ENCODE data around the gene ZCWPW1. TPM values are rescaled to one million over a fixed set of nuclear protein-coding genes. Genes with fewer than 3 reads are reported as not detected.

ZCWPW1 gene
- total and polyA plus RNA-seq, 2 donors (not counting 1 experiment from before 2014, with no cell fraction given), result 11.3 to 28.0 TPM

DNA sequence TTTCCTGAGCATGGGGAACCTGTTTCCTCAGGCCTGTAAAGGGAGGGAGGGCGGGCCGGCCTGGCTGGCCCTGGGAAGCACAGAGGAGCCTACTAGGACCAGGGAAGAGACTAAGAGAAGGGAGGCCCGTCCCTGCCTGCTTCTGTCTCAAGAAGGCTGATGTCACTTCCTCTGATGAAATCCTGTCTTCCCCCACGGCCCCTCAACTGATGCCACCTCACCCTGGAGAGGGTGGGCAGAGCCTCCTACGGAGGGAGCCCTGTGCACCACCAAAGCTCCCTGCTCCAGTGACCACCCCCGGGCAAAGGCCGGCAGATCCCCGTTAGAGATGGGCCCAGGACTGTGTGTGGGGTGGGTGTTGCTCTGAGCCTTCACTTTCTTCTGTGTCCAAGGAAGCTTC lies 56.2 kb downstream of the ZCWPW1 start:
- H3K79me2 ChIP-seq (ENCODE audit: control insufficient read depth, insufficient read depth, low read length), result peaks cover 7% of the 10 kb centered on the region
- H3K4me1 ChIP-seq (ENCODE audit: control insufficient read depth in 2 of 2, insufficient read depth in 2 of 2, low read length in 2 of 2), result peaks cover 52 to 73% of the 10 kb centered on the region in 2 donors
- DNase-seq (peak; percentile 28), ATAC-seq (ENCODE audit: low read depth) (no peak)
- TF ChIP-seq CTCF (IDR thresholded peaks at IDR 0.05) (no peak), EZH2 (IDR thresholded peaks at IDR 0.05; ENCODE audit: borderline replicate concordance, insufficient read depth, low read depth, low read length, poor library complexity, severe bottlenecking) (no peak)
- H3K27me3 ChIP-seq (replicated peaks in 1 of 4; ENCODE audit: control extremely low read depth in 1 of 4, control insufficient read depth in 3 of 4, insufficient read depth in 4 of 4, low read length in 3 of 4), result no peaks in the 10 kb centered on the region
- POLR2A ChIA-PET, result no interaction called here
- CTCF ChIA-PET, result interaction anchor here (1.5 to 5.7 kb wide), 2 partner anchors 35 to 239 kb away, joined by 3 to 49 read pairs; no protein-coding TSS in a partner anchor
- no peaks in the 10 kb centered on the region for H3K9me3 ChIP-seq (ENCODE audit: control extremely low read depth in 1 of 3, control insufficient read depth in 2 of 3, insufficient read depth in 1 of 3, low read length in 2 of 3)
- peaks cover 70% of the 10 kb centered on the region for H3K4me1 Mint-ChIP-seq
- peak overlapping the region in 1 of 2 donors; percentile 33 for H3K27ac ChIP-seq (ENCODE audit: low read length in 2 of 2)
- peak overlapping the region; percentile 92 for H3K27ac Mint-ChIP-seq
- WGBS (ENCODE audit: insufficient coverage), result 48% methylated on average over 5 of the region's 8 CpGs
- no peaks in the 10 kb centered on the region for H3K36me3 ChIP-seq (replicated peaks in 1 of 2; ENCODE audit: control extremely low read depth in 1 of 2, control insufficient read depth in 1 of 2, extremely low read depth in 1 of 2, insufficient read depth in 2 of 2, low read length in 1 of 2)
- intact Hi-C loops (cut with micrococcal nuclease), result no loop called here
- H3K9ac ChIP-seq (ENCODE audit: low read length), result no peak overlapping the region
- no peak overlapping the region for H3K4me2 ChIP-seq (replicated peaks; ENCODE audit: low read depth, low read length, poor library complexity, severe bottlenecking)
- H3K9me3 Mint-ChIP-seq (ENCODE audit: insufficient read depth), result no peaks in the 10 kb centered on the region
- H3K27me3 Mint-ChIP-seq, result no peaks in the 10 kb centered on the region
- no peaks in the 10 kb centered on the region for H4K20me1 ChIP-seq (ENCODE audit: control insufficient read depth, insufficient read depth, low read length, poor library complexity, severe bottlenecking)
- H3K4me3 ChIP-seq (ENCODE audit: control extremely low read depth in 1 of 5, extremely low read depth in 1 of 5, insufficient read depth in 1 of 5, low read depth in 2 of 5, low read length in 4 of 5), result no peak overlapping the region
- H2AFZ ChIP-seq (ENCODE audit: insufficient read depth, low read depth, low read length, poor library complexity, severe bottlenecking), result peak overlapping the region; percentile 32
- no peak overlapping the region for H3K4me3 Mint-ChIP-seq

DNA sequence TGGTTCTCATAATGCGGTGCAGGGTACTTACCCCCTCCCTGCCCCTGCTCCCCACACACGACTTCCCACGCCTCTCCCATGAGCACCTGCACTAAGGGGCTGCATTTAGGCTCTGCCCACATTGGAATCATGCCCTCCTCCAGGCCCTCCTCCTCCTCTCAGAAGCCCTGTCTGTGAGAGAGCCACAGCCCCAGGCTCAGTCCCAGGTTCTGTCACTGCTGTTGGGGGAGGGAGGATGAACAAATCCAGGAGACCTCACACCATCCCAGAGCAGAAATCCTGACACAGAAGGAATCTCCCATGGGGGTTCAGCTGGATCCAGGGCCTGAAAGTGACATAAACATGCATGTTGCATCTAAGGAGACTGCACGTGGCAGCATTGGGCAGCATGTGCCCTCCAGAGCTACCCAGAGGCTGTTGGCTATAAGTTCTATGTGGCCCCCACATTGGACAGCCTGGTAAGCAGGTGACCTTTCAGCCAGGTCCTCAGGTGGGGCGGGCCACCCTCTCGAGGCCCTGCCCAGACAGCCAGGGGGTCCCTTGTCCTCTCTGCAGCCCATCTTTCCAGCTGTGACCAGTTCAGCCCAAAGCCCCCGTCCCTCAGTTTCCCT lies 56.8 kb downstream of the ZCWPW1 start:
- CTCF ChIA-PET, result interaction anchor here (1.5 to 5.7 kb wide), 2 partner anchors 35 to 238 kb away, joined by 3 to 49 read pairs; no protein-coding TSS in a partner anchor
- Histone ChIP-seq H3K4me3 (ENCODE audit: control extremely low read depth in 1 of 5, extremely low read depth in 1 of 5, insufficient read depth in 1 of 5, low read depth in 2 of 5, low read length in 4 of 5) (no peak overlapping the region), H3K79me2 (ENCODE audit: control insufficient read depth, insufficient read depth, low read length) (peaks cover 7% of the 10 kb centered on the region), H2AFZ (ENCODE audit: insufficient read depth, low read depth, low read length, poor library complexity, severe bottlenecking) (no peak overlapping the region), H3K9ac (ENCODE audit: low read length) (no peak overlapping the region), H3K36me3 (replicated peaks in 1 of 2; ENCODE audit: control extremely low read depth in 1 of 2, control insufficient read depth in 1 of 2, extremely low read depth in 1 of 2, insufficient read depth in 2 of 2, low read length in 1 of 2) (no peaks in the 10 kb centered on the region), H3K27me3 (replicated peaks in 1 of 4; ENCODE audit: control extremely low read depth in 1 of 4, control insufficient read depth in 3 of 4, insufficient read depth in 4 of 4, low read length in 3 of 4) (no peaks in the 10 kb centered on the region), H3K27ac (ENCODE audit: low read length in 2 of 2) (peak overlapping the region in 1 of 2 donors; percentile 20), H4K20me1 (ENCODE audit: control insufficient read depth, insufficient read depth, low read length, poor library complexity, severe bottlenecking) (no peaks in the 10 kb centered on the region), H3K4me2 (replicated peaks; ENCODE audit: low read depth, low read length, poor library complexity, severe bottlenecking) (no peak overlapping the region), H3K9me3 (ENCODE audit: control extremely low read depth in 1 of 3, control insufficient read depth in 2 of 3, insufficient read depth in 1 of 3, low read length in 2 of 3) (no peaks in the 10 kb centered on the region), H3K4me1 (ENCODE audit: control insufficient read depth in 2 of 2, insufficient read depth in 2 of 2, low read length in 2 of 2) (peaks cover 58 to 79% of the 10 kb centered on the region in 2 donors)
- Mint-ChIP-seq H3K27me3 (no peaks in the 10 kb centered on the region), H3K9me3 (ENCODE audit: insufficient read depth) (no peaks in the 10 kb centered on the region), H3K4me1 (peaks cover 76% of the 10 kb centered on the region), H3K4me3 (peak overlapping the region; percentile 47), H3K27ac (peak overlapping the region; percentile 92)
- POLR2A ChIA-PET, result no interaction called here
- no peak for ATAC-seq (ENCODE audit: low read depth)
- 91% methylated on average over 5 of the region's 7 CpGs for WGBS (ENCODE audit: insufficient coverage)
- DNase-seq, result no peak
- no peak for TF ChIP-seq EZH2 (IDR thresholded peaks at IDR 0.05; ENCODE audit: borderline replicate concordance, insufficient read depth, low read depth, low read length, poor library complexity, severe bottlenecking)
- no peak for TF ChIP-seq CTCF (IDR thresholded peaks at IDR 0.05)
- intact Hi-C loops (cut with micrococcal nuclease), result no loop called here

Data from B cell (primary cell).